Measurements from ENCODE around the gene NUBP2.

Gene NUBP2

DNA sequence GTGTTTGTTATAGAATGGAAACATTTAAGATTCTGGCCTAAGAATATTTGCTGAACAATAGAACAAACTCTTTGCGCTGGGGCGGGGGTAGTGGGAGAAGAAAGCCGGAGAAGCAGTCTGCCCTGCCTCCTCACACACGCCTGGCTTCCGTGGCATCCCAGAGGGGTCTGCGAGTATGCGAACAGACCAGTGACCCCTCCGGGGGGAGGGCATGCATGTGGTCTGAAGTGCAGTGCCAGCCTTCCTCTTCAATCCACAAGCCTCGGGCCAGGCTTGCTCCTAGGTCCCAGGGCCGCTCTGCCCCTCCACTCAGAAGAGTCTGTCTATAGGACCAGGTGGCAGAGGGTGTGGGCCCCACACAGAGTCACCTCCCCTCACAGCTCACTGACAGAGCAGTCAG lies 24.9 kb downstream of the NUBP2 start:
- DNase-seq (ENCODE audit: low read depth), result no peak
- TF ChIP-seq, protein P1, sequence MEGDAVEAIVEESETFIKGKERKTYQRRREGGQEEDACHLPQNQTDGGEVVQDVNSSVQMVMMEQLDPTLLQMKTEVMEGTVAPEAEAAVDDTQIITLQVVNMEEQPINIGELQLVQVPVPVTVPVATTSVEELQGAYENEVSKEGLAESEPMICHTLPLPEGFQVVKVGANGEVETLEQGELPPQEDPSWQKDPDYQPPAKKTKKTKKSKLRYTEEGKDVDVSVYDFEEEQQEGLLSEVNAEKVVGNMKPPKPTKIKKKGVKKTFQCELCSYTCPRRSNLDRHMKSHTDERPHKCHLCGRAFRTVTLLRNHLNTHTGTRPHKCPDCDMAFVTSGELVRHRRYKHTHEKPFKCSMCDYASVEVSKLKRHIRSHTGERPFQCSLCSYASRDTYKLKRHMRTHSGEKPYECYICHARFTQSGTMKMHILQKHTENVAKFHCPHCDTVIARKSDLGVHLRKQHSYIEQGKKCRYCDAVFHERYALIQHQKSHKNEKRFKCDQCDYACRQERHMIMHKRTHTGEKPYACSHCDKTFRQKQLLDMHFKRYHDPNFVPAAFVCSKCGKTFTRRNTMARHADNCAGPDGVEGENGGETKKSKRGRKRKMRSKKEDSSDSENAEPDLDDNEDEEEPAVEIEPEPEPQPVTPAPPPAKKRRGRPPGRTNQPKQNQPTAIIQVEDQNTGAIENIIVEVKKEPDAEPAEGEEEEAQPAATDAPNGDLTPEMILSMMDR (IDR thresholded peaks at IDR 0.05; ENCODE audit: low read depth, low read length, missing control alignments), result no peak
- H3K4me3 ChIP-seq (ENCODE audit: low read depth, low read length), result no peak overlapping the region
- in situ Hi-C loops (cut with HindIII; ENCODE audit: low sequenced_read_pairs), result no loop called here

- H3K4me3 ChIP-seq (ENCODE audit: low read depth, low read length), result no peak overlapping the region
- in situ Hi-C loops (cut with HindIII; ENCODE audit: low sequenced_read_pairs), result no loop called here
- TF ChIP-seq, protein P1 (IDR thresholded peaks at IDR 0.05; ENCODE audit: low read depth, low read length, missing control alignments), result no peak
- no peak for DNase-seq (ENCODE audit: low read depth)
Observed at GRCh38 chr16:1808691-1809090, 25.9 kb downstream of the NUBP2 start.

DNA sequence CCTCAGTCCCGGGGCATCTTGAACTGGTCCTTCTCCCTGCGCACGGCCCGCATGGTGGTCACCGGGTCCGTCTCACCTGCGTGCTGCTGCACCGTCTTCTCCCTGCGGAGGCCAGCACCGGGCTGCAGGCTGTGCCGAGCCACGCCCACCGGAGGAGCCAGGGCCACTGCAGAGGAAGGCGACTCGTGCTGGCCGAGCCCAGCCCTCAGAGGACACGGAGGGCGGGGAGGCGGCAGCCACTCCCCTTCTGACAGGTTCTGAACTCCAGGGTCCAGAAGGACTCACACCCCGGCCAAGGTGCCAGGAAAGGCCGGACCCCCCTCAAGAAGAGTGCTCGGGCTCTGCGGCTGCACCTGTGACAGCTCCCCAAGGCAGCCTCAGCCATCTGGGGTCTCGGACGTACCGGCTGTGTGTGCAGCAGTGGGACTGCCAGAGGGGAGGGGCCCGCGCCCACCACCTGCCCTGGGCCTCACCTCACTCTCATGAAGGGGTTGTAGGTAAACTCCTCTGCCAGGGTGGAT lies 26.6 kb downstream of the NUBP2 start:
- DNase-seq (ENCODE audit: low read depth), result no peak
- TF ChIP-seq, protein P1 (IDR thresholded peaks at IDR 0.05; ENCODE audit: low read depth, low read length, missing control alignments), result no peak
- H3K4me3 ChIP-seq (ENCODE audit: low read depth, low read length), result no peak overlapping the region
- in situ Hi-C loops (cut with HindIII; ENCODE audit: low sequenced_read_pairs), result no loop called here

GRCh38 chr16:1810106-1810505 lies 27.3 kb downstream of the NUBP2 start:
- in situ Hi-C loops (cut with HindIII; ENCODE audit: low sequenced_read_pairs), result no loop called here
- DNase-seq (ENCODE audit: low read depth), result no peak

GRCh38 chr16:1810536-1810935 lies 27.8 kb downstream of the NUBP2 start:
- in situ Hi-C loops (cut with HindIII; ENCODE audit: low sequenced_read_pairs), result no loop called here
- no peak for DNase-seq (ENCODE audit: low read depth)
- TF ChIP-seq, protein P1 (IDR thresholded peaks at IDR 0.05; ENCODE audit: low read depth, low read length, missing control alignments), result no peak
- no peak overlapping the region for H3K4me3 ChIP-seq (ENCODE audit: low read depth, low read length)

More at GRCh38 chr16:1810106-1810505, 27.3 kb downstream of the NUBP2 start:
- TF ChIP-seq, protein P1 (IDR thresholded peaks at IDR 0.05; ENCODE audit: low read depth, low read length, missing control alignments), result no peak
- H3K4me3 ChIP-seq (ENCODE audit: low read depth, low read length), result no peak overlapping the region

DNA sequence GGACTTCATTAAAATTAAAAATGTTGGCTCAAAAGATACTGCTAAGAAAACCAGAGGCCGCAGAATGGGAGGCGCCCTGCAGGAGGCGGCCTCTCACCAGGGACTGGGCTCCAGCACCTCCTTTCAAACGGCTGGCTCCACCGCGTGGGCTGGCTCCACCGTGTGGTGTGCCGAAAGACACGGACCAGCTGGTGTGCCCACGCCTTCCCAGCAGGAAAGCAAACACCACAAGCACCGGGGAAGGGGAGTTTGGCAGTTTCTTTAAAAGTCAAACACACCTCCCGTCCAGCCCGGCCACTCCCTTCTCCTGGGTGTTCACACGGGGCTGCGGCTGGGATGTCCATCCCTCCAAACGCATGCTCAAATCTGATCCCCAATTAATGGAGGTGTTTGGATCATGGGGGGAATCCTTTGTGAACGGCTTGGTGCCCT lies 30.0 kb downstream of the NUBP2 start:
- H3K4me3 ChIP-seq (ENCODE audit: low read depth, low read length), result no peak overlapping the region
- peak; percentile 16 for DNase-seq (ENCODE audit: low read depth)
- in situ Hi-C loops (cut with HindIII; ENCODE audit: low sequenced_read_pairs), result no loop called here
- TF ChIP-seq, protein P1 (IDR thresholded peaks at IDR 0.05; ENCODE audit: low read depth, low read length, missing control alignments), result peak; percentile 50

Measured in astrocyte of the cerebellum (primary cell).